ENCODE results near the gene SCN2B. TPM values are rescaled to one million over a fixed set of nuclear protein-coding genes. Genes with fewer than 3 reads are reported as not detected.
"Not testable (repeated sequence)": the region's sequence is repeated elsewhere in the genome, so short reads cannot be mapped to it uniquely, and the experiment has no call there.

The SCN2B gene
- total and polyA plus RNA-seq, 7 donors = 0.23 to 1.7 (median 0.95) TPM

GRCh38 chr11:118199135-118199534, 22.7 kb upstream of the SCN2B start:
- peaks cover 0 to 26% (median 17%) of the 10 kb centered on the region in 4 donors for H3K4me1 ChIP-seq
- no peak overlapping the region for H3K27ac ChIP-seq
- 83 to 84% methylated on average over 6 of the region's 6 CpGs for WGBS, 2 donors
- H3K4me3 ChIP-seq = no peak overlapping the region
- H3K36me3 ChIP-seq = no peaks in the 10 kb centered on the region
- TF ChIP-seq, protein P1, sequence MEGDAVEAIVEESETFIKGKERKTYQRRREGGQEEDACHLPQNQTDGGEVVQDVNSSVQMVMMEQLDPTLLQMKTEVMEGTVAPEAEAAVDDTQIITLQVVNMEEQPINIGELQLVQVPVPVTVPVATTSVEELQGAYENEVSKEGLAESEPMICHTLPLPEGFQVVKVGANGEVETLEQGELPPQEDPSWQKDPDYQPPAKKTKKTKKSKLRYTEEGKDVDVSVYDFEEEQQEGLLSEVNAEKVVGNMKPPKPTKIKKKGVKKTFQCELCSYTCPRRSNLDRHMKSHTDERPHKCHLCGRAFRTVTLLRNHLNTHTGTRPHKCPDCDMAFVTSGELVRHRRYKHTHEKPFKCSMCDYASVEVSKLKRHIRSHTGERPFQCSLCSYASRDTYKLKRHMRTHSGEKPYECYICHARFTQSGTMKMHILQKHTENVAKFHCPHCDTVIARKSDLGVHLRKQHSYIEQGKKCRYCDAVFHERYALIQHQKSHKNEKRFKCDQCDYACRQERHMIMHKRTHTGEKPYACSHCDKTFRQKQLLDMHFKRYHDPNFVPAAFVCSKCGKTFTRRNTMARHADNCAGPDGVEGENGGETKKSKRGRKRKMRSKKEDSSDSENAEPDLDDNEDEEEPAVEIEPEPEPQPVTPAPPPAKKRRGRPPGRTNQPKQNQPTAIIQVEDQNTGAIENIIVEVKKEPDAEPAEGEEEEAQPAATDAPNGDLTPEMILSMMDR (IDR thresholded peaks at IDR 0.05) = no peak
- TF ChIP-seq POLR2A (IDR thresholded peaks at IDR 0.05) = no peak
- TF ChIP-seq POLR2AphosphoS5 (IDR thresholded peaks at IDR 0.05) = no peak
- TF ChIP-seq EP300 (IDR thresholded peaks at IDR 0.05) = no peak
- H3K9me3 ChIP-seq = no peaks in the 10 kb centered on the region
- no peaks in the 10 kb centered on the region for H3K27me3 ChIP-seq
- intact Hi-C loops (cut with DNase I) = loop anchor here (2.0 to 5.0 kb wide), 2 partner anchors 158 to 288 kb away; no protein-coding TSS in a partner anchor
- DNase-seq = no peak

DNA sequence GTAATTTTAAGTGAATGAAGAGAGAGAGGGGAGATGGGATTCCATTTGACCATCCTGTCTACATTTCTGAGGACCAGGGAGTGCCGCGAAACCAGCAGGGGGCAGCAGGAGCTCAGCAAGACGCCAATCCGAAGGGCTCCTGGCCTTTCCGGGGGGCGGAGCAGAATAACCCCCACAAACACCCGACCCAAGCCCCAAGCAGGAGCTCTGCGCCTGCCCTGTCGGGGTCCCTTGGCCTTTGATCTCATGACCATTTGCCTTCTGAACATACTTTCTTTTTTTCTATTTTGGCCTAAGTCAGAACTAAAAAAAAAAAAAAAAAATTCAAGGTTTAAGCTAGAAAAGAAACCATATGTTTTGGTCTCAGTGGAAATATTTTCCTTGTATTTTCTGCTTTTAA, 21.9 kb upstream of the SCN2B start:
- TF ChIP-seq, protein P1 (IDR thresholded peaks at IDR 0.05) = peak; percentile 57 to 84 (median 80)
- no peak for TF ChIP-seq POLR2A (IDR thresholded peaks at IDR 0.05)
- 0 to 2% methylated on average over 9 of the region's 9 CpGs for WGBS, 2 donors
- Histone ChIP-seq H3K4me3 (peak overlapping the region in 1 of 4 donors; percentile 4), H3K9me3 (no peaks in the 10 kb centered on the region), H3K36me3 (no peaks in the 10 kb centered on the region), H3K27me3 (no peaks in the 10 kb centered on the region), H3K4me1 (peaks cover 0 to 28% (median 20%) of the 10 kb centered on the region in 4 donors), H3K27ac (no peak overlapping the region)
- peak; percentile 87 for DNase-seq
- intact Hi-C loops (cut with DNase I) = loop anchor here (2.0 to 5.0 kb wide), 2 partner anchors 158 to 289 kb away; no protein-coding TSS in a partner anchor

GRCh38 chr11:118194835-118195627, 18.6 kb upstream of the SCN2B start:
- Histone ChIP-seq H3K9me3 (no peaks in the 10 kb centered on the region), H3K36me3 (no peaks in the 10 kb centered on the region), H3K27ac (peak overlapping the region; percentile 55 to 78 (median 69)), H3K4me3 (no peak overlapping the region), H3K27me3 (no peaks in the 10 kb centered on the region), H3K4me1 (peaks cover 0 to 28% (median 20%) of the 10 kb centered on the region in 4 donors)
- peak; percentile 95 for DNase-seq
- intact Hi-C loops (cut with DNase I) = loop anchor here (5.0 kb wide), 1 partner anchor 292 kb away; no protein-coding TSS in a partner anchor
- TF ChIP-seq POLR2AphosphoS5 (IDR thresholded peaks at IDR 0.05) (peak; percentile 22 to 76 (median 35)), EP300 (IDR thresholded peaks at IDR 0.05) (no peak), POLR2A (IDR thresholded peaks at IDR 0.05) (no peak)
- TF ChIP-seq, protein P1 (IDR thresholded peaks at IDR 0.05) = no peak
- WGBS, 2 donors = 14 to 50% methylated on average over 10 of the region's 10 CpGs

- no peak for TF ChIP-seq EP300 (IDR thresholded peaks at IDR 0.05)
- TF ChIP-seq, protein P1 (IDR thresholded peaks at IDR 0.05) = no peak
- no peak for TF ChIP-seq POLR2A (IDR thresholded peaks at IDR 0.05)
- no peak for TF ChIP-seq POLR2AphosphoS5 (IDR thresholded peaks at IDR 0.05)
- no peak for DNase-seq
- intact Hi-C loops (cut with DNase I) = no loop called here
- H3K4me1 ChIP-seq = peaks cover 0 to 28% (median 20%) of the 10 kb centered on the region in 4 donors
- peak overlapping the region in 3 of 4 donors; percentile 67 to 78 (median 71) for H3K27ac ChIP-seq
- 73 to 84% methylated on average over 6 of the region's 6 CpGs for WGBS, 2 donors
- H3K27me3 ChIP-seq = no peaks in the 10 kb centered on the region
- H3K36me3 ChIP-seq = no peaks in the 10 kb centered on the region
- no peak overlapping the region for H3K4me3 ChIP-seq
- no peaks in the 10 kb centered on the region for H3K9me3 ChIP-seq
Measured at GRCh38 chr11:118193910-118194566, 17.6 kb upstream of the SCN2B start.

DNA sequence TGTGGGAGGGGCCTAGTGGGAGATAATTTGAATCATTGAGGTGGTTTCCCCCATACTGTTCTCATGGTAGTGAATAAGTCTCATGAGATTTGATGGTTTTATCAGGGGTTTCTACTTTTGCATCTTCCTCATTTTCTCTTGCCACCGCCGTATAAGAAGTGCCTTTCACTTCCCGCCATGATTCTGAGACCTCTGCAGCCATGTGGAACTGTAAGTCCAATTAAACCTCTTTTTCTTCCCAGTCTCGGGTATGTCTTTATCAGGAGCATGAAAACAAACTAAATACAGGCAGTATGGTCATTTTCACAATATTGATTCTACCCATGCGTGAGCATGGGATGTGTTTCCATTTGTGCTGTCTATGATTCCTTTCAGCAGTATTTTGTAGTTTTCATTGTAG, 16.4 kb upstream of the SCN2B start:
- H3K27me3 ChIP-seq; DNase-seq; H3K9me3 ChIP-seq; H3K27ac ChIP-seq; H3K36me3 ChIP-seq; intact Hi-C loops (cut with DNase I); H3K4me3 ChIP-seq: not testable (repeated sequence)
- H3K4me1 ChIP-seq = peaks cover 0 to 21% (median 18%) of the 10 kb centered on the region in 4 donors
- WGBS, 2 donors = 82 to 91% methylated on average over 5 of the region's 5 CpGs

GRCh38 chr11:118190942-118191506, 14.6 kb upstream of the SCN2B start:
- DNase-seq; H3K27me3 ChIP-seq; H3K4me3 ChIP-seq; intact Hi-C loops (cut with DNase I); H3K9me3 ChIP-seq; H3K27ac ChIP-seq; H3K36me3 ChIP-seq: not testable (repeated sequence)
- WGBS, 2 donors = 27 to 57% methylated on average over 2 of the region's 2 CpGs
- H3K4me1 ChIP-seq = peaks cover 0 to 21% (median 18%) of the 10 kb centered on the region in 4 donors
